GM18909 (cell line): ENCODE results near the gene RBM17.
"Not testable (repeated sequence)": the region's sequence is repeated elsewhere in the genome, so short reads cannot be mapped to it uniquely, and the experiment has no call there.

ENCODE experiments used
- ATAC-seq: cut with Tn5 transposase; IDR thresholded peaks from one replicate; pipeline ENCODE4 v1.9.1; 2021; ENCODE audit warnings: mild to moderate bottlenecking; ENCODE audit not compliant: unreplicated experiment, poor library complexity

RBM17 gene

GRCh38 chr10:6146013-6146785 lies 57.4 kb downstream of the RBM17 start:
- no peak for ATAC-seq

- no peak for ATAC-seq
These were observed 58.1 kb downstream of the RBM17 start for GRCh38 chr10:6146921-6147320.

- ATAC-seq: no peak
These were observed 59.4 kb downstream of the RBM17 start for GRCh38 chr10:6148251-6148701.

- no peak for ATAC-seq
These were observed 60.1 kb downstream of the RBM17 start for GRCh38 chr10:6148908-6149307.

- ATAC-seq: peak; percentile 75
These were observed 62.5 kb downstream of the RBM17 start for GRCh38 chr10:6151087-6151977.

- ATAC-seq: no peak
These were observed 65.0 kb downstream of the RBM17 start for GRCh38 chr10:6153845-6154244.

GRCh38 chr10:6154566-6154965 lies 65.7 kb downstream of the RBM17 start:
- ATAC-seq: no peak

GRCh38 chr10:6158276-6158675 lies 69.4 kb downstream of the RBM17 start:
- no peak for ATAC-seq

GRCh38 chr10:6161921-6162320 lies 73.1 kb downstream of the RBM17 start:
- ATAC-seq: no peak

- no peak for ATAC-seq
These were observed 73.9 kb downstream of the RBM17 start for GRCh38 chr10:6162589-6163356.

- peak; percentile 93 for ATAC-seq
These were observed 74.8 kb downstream of the RBM17 start for GRCh38 chr10:6163364-6164270.

GRCh38 chr10:6164271-6165095 lies 75.6 kb downstream of the RBM17 start:
- ATAC-seq: no peak

GRCh38 chr10:6165221-6165725 lies 76.4 kb downstream of the RBM17 start:
- no peak for ATAC-seq

GRCh38 chr10:6165933-6166332 lies 77.1 kb downstream of the RBM17 start:
- ATAC-seq: not testable (repeated sequence)
